Activated B cell treated with CpG ODN at 0.5 μM for 24 hours (primary cell): ENCODE results near the gene ARV1. TPM values are rescaled to one million over a fixed set of nuclear protein-coding genes. Genes with fewer than 3 reads are reported as not detected.
A peak's percentile ranks its signal among the peaks of the same experiment; 100 is the strongest.

Source experiments
- ATAC-seq: fragments of 200-7000 bp; cut with Tn5 transposase; one replicate; pipeline ENCODE4 v1.10.0; 2021; ENCODE audit warnings: low read depth, mild to moderate bottlenecking, moderate library complexity
- CTCF ChIA-PET: fragments of 350-600 bp; sonication (Branson Sonifier 250); formaldehyde crosslinking; loops from one replicate; lab custom pipeline; 2021; ENCODE audit warnings: antibody characterized with exemption; lab: Charles Lee
- POLR2A ChIA-PET: fragments of 350-600 bp; sonication (Branson Sonifier 250); formaldehyde crosslinking; loops from one replicate; lab custom pipeline; 2021; ENCODE audit warnings: antibody characterized with exemption; lab: Charles Lee
- DNase-seq: peaks from one replicate; pipeline ENCODE4 v3.0.0; 2022
- H3K27ac Mint-ChIP-seq: one replicate; pipeline ENCODE4 v1.8.0; 2020; ENCODE audit warnings: mixed read lengths
- H3K27me3 Mint-ChIP-seq: one replicate; pipeline ENCODE4 v1.8.0; 2021; ENCODE audit warnings: mixed read lengths
- H3K36me3 Mint-ChIP-seq: one replicate; pipeline ENCODE4 v1.8.0; 2021; ENCODE audit warnings: low read depth, mixed read lengths
- H3K4me1 Mint-ChIP-seq: one replicate; pipeline ENCODE4 v1.8.0; 2021; ENCODE audit warnings: mixed read lengths
- H3K4me3 Mint-ChIP-seq: one replicate; pipeline ENCODE4 v1.8.0; 2020; ENCODE audit warnings: mild to moderate bottlenecking, mixed read lengths
- H3K9me3 Mint-ChIP-seq: one replicate; pipeline ENCODE4 v1.8.0; 2020; ENCODE audit warnings: mixed read lengths
- CTCF ChIP-seq: fragments of 200-600 bp; IDR thresholded peaks from one replicate; pipeline ENCODE4 v1.8.0; 2022; ENCODE audit warnings: antibody characterized with exemption, mild to moderate bottlenecking
- intact Hi-C: fragments of 100-400 bp; cut with micrococcal nuclease; formaldehyde crosslinking; loops from one replicate; pipeline ENCODE4 v1.15.1; 2024
- total RNA-seq: library from RNA; stranded (reverse); gene quantifications from 2 replicates; pipeline ENCODE4 v1.2.3, GENCODE V29; 2022

The ARV1 gene
- total RNA-seq, 1 donor from 2014 or later, result 13.7 TPM

- peak overlapping the region; percentile 42 for H3K27ac Mint-ChIP-seq
- POLR2A ChIA-PET, result interaction anchor here (1.2 kb wide), 1 partner anchor 30 kb away, joined by 21 read pairs; the partner anchor contains the start of genes ARV1 and TTC13
- H3K36me3 Mint-ChIP-seq, result peaks cover 59% of the 10 kb centered on the region
- no peaks in the 10 kb centered on the region for H3K9me3 Mint-ChIP-seq
- CTCF ChIA-PET, result interaction anchor here (0.8 kb wide), 1 partner anchor 32 kb away, joined by 3 read pairs; no protein-coding TSS in a partner anchor
- no peak for TF ChIP-seq CTCF
- peaks cover 23% of the 10 kb centered on the region for H3K4me1 Mint-ChIP-seq
- peak overlapping the region; percentile 45 for H3K4me3 Mint-ChIP-seq
- no peaks in the 10 kb centered on the region for H3K27me3 Mint-ChIP-seq
- DNase-seq (no peak), ATAC-seq (no peak)
- intact Hi-C loops, result loop anchor here (1.0 kb wide), 1 partner anchor 29 kb away; the partner anchor contains the start of gene TTC13
Observed at GRCh38 chr1:230948903-230949302, 30.0 kb upstream of the ARV1 start.

- peaks cover 23% of the 10 kb centered on the region for H3K4me1 Mint-ChIP-seq
- POLR2A ChIA-PET, result interaction anchor here (1.9 kb wide), 1 partner anchor 28 kb away, joined by 8 read pairs; the partner anchor contains the start of genes ARV1 and TTC13
- peaks cover 58% of the 10 kb centered on the region for H3K36me3 Mint-ChIP-seq
- no peak overlapping the region for H3K4me3 Mint-ChIP-seq
- no peak for TF ChIP-seq CTCF
- intact Hi-C loops, result no loop called here
- no peaks in the 10 kb centered on the region for H3K27me3 Mint-ChIP-seq
- ATAC-seq (no peak), DNase-seq (no peak)
- no peak overlapping the region for H3K27ac Mint-ChIP-seq
- H3K9me3 Mint-ChIP-seq, result no peaks in the 10 kb centered on the region
- CTCF ChIA-PET, result no interaction called here
Observed at GRCh38 chr1:230950404-230950803, 28.5 kb upstream of the ARV1 start.

GRCh38 chr1:230957580-230957989 is 21.3 kb upstream of the ARV1 start:
- no peaks in the 10 kb centered on the region for H3K9me3 Mint-ChIP-seq
- H3K27me3 Mint-ChIP-seq, result no peaks in the 10 kb centered on the region
- H3K36me3 Mint-ChIP-seq, result peaks cover 52% of the 10 kb centered on the region
- intact Hi-C loops, result loop anchor here (1.0 kb wide), 1 partner anchor 22 kb away; the partner anchor contains the start of gene ARV1
- POLR2A ChIA-PET, result interaction anchor here (1.8 to 2.3 kb wide), 2 partner anchors 15 to 21 kb away, joined by 10 to 13 read pairs; partner anchors contain the start of genes ARV1 and TTC13
- peak overlapping the region; percentile 66 for H3K4me3 Mint-ChIP-seq
- no peak for TF ChIP-seq CTCF
- CTCF ChIA-PET, result interaction anchor here (0.6 to 1.7 kb wide), 3 partner anchors 15 to 811 kb away, joined by 3 to 4 read pairs (median 3); no protein-coding TSS in a partner anchor
- ATAC-seq (peak; percentile 78), DNase-seq (no peak)
- H3K4me1 Mint-ChIP-seq, result peaks cover 39% of the 10 kb centered on the region
- H3K27ac Mint-ChIP-seq, result peak overlapping the region; percentile 77

GRCh38 chr1:230958370-230958769 is 20.5 kb upstream of the ARV1 start:
- Mint-ChIP-seq H3K27ac (peak overlapping the region; percentile 77), H3K4me3 (no peak overlapping the region), H3K27me3 (no peaks in the 10 kb centered on the region), H3K4me1 (peaks cover 41% of the 10 kb centered on the region), H3K9me3 (no peaks in the 10 kb centered on the region), H3K36me3 (peaks cover 47% of the 10 kb centered on the region)
- peak; percentile 22 for ATAC-seq
- ChIA-PET CTCF (interaction anchor here (0.6 to 1.7 kb wide), 3 partner anchors 14 to 660 kb away, joined by 3 to 4 read pairs (median 3); no protein-coding TSS in a partner anchor), POLR2A (interaction anchor here (0.7 to 2.3 kb wide), 3 partner anchors 14 to 669 kb away, joined by 4 to 13 read pairs (median 10); partner anchors contain the start of genes ARV1, DISC1 and TTC13)
- TF ChIP-seq CTCF, result no peak
- no peak for DNase-seq
- intact Hi-C loops, result no loop called here

- TF ChIP-seq CTCF, result no peak
- Mint-ChIP-seq H3K27ac (no peak overlapping the region), H3K27me3 (no peaks in the 10 kb centered on the region), H3K4me1 (peaks cover 39% of the 10 kb centered on the region), H3K4me3 (no peak overlapping the region), H3K9me3 (no peaks in the 10 kb centered on the region), H3K36me3 (peaks cover 22% of the 10 kb centered on the region)
- no peak for ATAC-seq
- intact Hi-C loops, result no loop called here
- DNase-seq, result no peak
- CTCF ChIA-PET, result no interaction called here
- POLR2A ChIA-PET, result no interaction called here
Observed at GRCh38 chr1:230964896-230965295, 14.0 kb upstream of the ARV1 start.
